ENCODE results near the gene TUFM. TPM values are rescaled to one million over a fixed set of nuclear protein-coding genes. Genes with fewer than 3 reads are reported as not detected.

TUFM gene
- total RNA-seq, 1 experiment from 2014 or later: 342 TPM

GRCh38 chr16:28880955-28881354 lies 34.8 kb upstream of the TUFM start:
- Histone ChIP-seq H3K36me3 (ENCODE audit: low read depth) (no peaks in the 10 kb centered on the region), H2AFZ (no peak overlapping the region), H3K9me3 (ENCODE audit: insufficient read depth, low read depth) (no peaks in the 10 kb centered on the region), H3F3A (ENCODE audit: insufficient read depth, low read depth) (peaks cover 5% of the 10 kb centered on the region; the same call in 1 of the 2 replicates), H3K27me3 (ENCODE audit: insufficient read depth, low read depth) (no peaks in the 10 kb centered on the region), H3K4me3 (no peak overlapping the region), H4K20me1 (ENCODE audit: insufficient read depth) (no peaks in the 10 kb centered on the region), H3K4me2 (no peak overlapping the region), H3K4me1 (replicated peaks; ENCODE audit: insufficient read depth) (peaks cover 6% of the 10 kb centered on the region; the same call in 1 of the 2 replicates), H3K27ac (no peak overlapping the region), H3K9me2 (ENCODE audit: insufficient read depth) (no peaks in the 10 kb centered on the region), H3K79me2 (ENCODE audit: low read depth) (no peaks in the 10 kb centered on the region)
- TF ChIP-seq EZH2 (IDR thresholded peaks at IDR 0.05; ENCODE audit: low read depth) (no peak), CTCF (conservative IDR thresholded peaks at IDR 0.05) (no peak)
- intact Hi-C loops (cut with micrococcal nuclease; ENCODE audit: unreplicated experiment): no loop called here
- ChIA-PET POLR2A (ENCODE audit: unreplicated experiment) (no interaction called here), CTCF (no interaction called here)
- no peak for DNase-seq
- no TSS peak for BruUV-seq (replicated peaks)

GRCh38 chr16:28880589-28880915 lies 34.4 kb upstream of the TUFM start:
- H3K4me3 ChIP-seq: no peak overlapping the region
- H3K4me1 ChIP-seq (replicated peaks; ENCODE audit: insufficient read depth): peaks cover 6% of the 10 kb centered on the region; the same call in 1 of the 2 replicates
- intact Hi-C loops (cut with micrococcal nuclease; ENCODE audit: unreplicated experiment): no loop called here
- no peak overlapping the region for H2AFZ ChIP-seq
- H3K27ac ChIP-seq: no peak overlapping the region
- H3K79me2 ChIP-seq (ENCODE audit: low read depth): no peaks in the 10 kb centered on the region
- no peaks in the 10 kb centered on the region for H4K20me1 ChIP-seq (ENCODE audit: insufficient read depth)
- TF ChIP-seq CTCF (conservative IDR thresholded peaks at IDR 0.05) (no peak), EZH2 (IDR thresholded peaks at IDR 0.05; ENCODE audit: low read depth) (no peak)
- DNase-seq: no peak
- no peaks in the 10 kb centered on the region for H3K27me3 ChIP-seq (ENCODE audit: insufficient read depth, low read depth)
- BruUV-seq (replicated peaks): no TSS peak
- H3K36me3 ChIP-seq (ENCODE audit: low read depth): no peaks in the 10 kb centered on the region
- CTCF ChIA-PET: no interaction called here
- H3F3A ChIP-seq (ENCODE audit: insufficient read depth, low read depth): peaks cover 9% of the 10 kb centered on the region; the same call in 1 of the 2 replicates
- H3K9me3 ChIP-seq (ENCODE audit: insufficient read depth, low read depth): no peaks in the 10 kb centered on the region
- no peaks in the 10 kb centered on the region for H3K9me2 ChIP-seq (ENCODE audit: insufficient read depth)
- no peak overlapping the region for H3K4me2 ChIP-seq
- POLR2A ChIA-PET (ENCODE audit: unreplicated experiment): no interaction called here

- BruUV-seq (replicated peaks): no TSS peak
- H3K79me2 ChIP-seq (ENCODE audit: low read depth): no peaks in the 10 kb centered on the region
- H3K4me2 ChIP-seq: peak overlapping the region; percentile 98
- peaks cover 6% of the 10 kb centered on the region; the same call in 1 of the 2 replicates for H3K4me1 ChIP-seq (replicated peaks; ENCODE audit: insufficient read depth)
- intact Hi-C loops (cut with micrococcal nuclease; ENCODE audit: unreplicated experiment): loop anchor here (5.0 kb wide), 1 partner anchor 67 kb away; no protein-coding TSS in a partner anchor
- no peak overlapping the region for H3K27ac ChIP-seq
- DNase-seq: peak; percentile 69 to 84
- no peaks in the 10 kb centered on the region for H3K27me3 ChIP-seq (ENCODE audit: insufficient read depth, low read depth)
- H3K4me3 ChIP-seq: peak overlapping the region; percentile 71
- no peaks in the 10 kb centered on the region for H3K36me3 ChIP-seq (ENCODE audit: low read depth)
- H3F3A ChIP-seq (ENCODE audit: insufficient read depth, low read depth): peaks cover 11% of the 10 kb centered on the region; the same call in 1 of the 2 replicates
- H4K20me1 ChIP-seq (ENCODE audit: insufficient read depth): no peaks in the 10 kb centered on the region
- peak overlapping the region; percentile 88 for H2AFZ ChIP-seq
- ChIA-PET POLR2A (ENCODE audit: unreplicated experiment) (no interaction called here), CTCF (interaction anchor here (0.5 to 0.6 kb wide), 2 partner anchors 17 to 21 kb away, joined by 4 read pairs; no protein-coding TSS in a partner anchor)
- TF ChIP-seq CTCF (conservative IDR thresholded peaks at IDR 0.05) (no peak), EZH2 (IDR thresholded peaks at IDR 0.05; ENCODE audit: low read depth) (no peak)
- no peaks in the 10 kb centered on the region for H3K9me3 ChIP-seq (ENCODE audit: insufficient read depth, low read depth)
- H3K9me2 ChIP-seq (ENCODE audit: insufficient read depth): no peaks in the 10 kb centered on the region
Observed at GRCh38 chr16:28879841-28880588, 33.9 kb upstream of the TUFM start.

Data from PC-9 (cell line).